Sigmoid colon (tissue), 4 donors: ENCODE results near the gene S1PR5.

ENCODE experiments used
- EP300 ChIP-seq, 4 donors: sonication (generic); formaldehyde crosslinking; IDR thresholded peaks; one replicate each; pipeline ENCODE4 v1.6.1; 2017; ENCODE audit warnings: antibody characterized with exemption in 4 of 4
- POLR2A ChIP-seq, 2 donors: fragments of 450-650 bp; IDR thresholded peaks; one replicate each; pipeline ENCODE4 v1.6.1; 2016; ENCODE audit warnings: antibody characterized with exemption in 2 of 2, mild to moderate bottlenecking in 2 of 2, moderate library complexity in 2 of 2
- POLR2AphosphoS5 ChIP-seq, 4 donors: sonication (generic); formaldehyde crosslinking; IDR thresholded peaks; one replicate each; pipeline ENCODE4 v1.6.1; 2017; ENCODE audit warnings: antibody characterized with exemption in 4 of 4
- TF ChIP-seq, protein P1 (sequence below), 4 experiments: fragments of 450-650 bp in 3 of 4; fragments of 200-600 bp in 1 of 4; IDR thresholded peaks; one replicate each; pipeline ENCODE4 v1.5.1; 2016 to 2019; ENCODE audit warnings: antibody characterized with exemption in 4 of 4, mild to moderate bottlenecking in 3 of 4, moderate library complexity in 2 of 4

DNA sequence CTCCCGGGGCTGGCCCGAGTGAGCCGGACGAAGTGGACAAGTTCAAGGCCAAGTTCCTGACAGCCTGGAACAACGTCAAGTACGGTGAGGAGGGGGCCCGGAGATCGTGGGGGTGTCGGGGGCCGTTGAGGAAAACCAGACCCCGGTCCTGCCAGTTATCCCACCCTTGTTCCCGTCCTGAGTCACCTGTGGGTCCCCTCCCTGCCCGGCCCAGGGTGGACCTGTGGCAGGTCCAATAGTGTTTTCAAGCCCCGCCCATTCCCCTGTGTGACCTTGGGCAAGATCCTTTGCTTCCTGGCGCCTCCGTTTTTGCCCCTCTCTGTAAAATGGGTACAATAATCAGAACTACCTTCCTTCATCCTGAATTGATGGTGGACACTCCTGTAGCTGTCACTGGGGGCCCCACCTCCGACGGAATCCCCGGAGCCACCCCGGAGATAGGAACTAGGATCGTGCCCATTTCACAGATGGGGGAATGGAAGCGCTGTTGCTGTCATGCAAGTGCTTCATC lies 27.1 kb upstream of the S1PR5 start:
- TF ChIP-seq POLR2A (IDR thresholded peaks at IDR 0.05) (no peak), POLR2AphosphoS5 (IDR thresholded peaks at IDR 0.05) (no peak), EP300 (IDR thresholded peaks at IDR 0.05) (no peak)
- TF ChIP-seq, protein P1, sequence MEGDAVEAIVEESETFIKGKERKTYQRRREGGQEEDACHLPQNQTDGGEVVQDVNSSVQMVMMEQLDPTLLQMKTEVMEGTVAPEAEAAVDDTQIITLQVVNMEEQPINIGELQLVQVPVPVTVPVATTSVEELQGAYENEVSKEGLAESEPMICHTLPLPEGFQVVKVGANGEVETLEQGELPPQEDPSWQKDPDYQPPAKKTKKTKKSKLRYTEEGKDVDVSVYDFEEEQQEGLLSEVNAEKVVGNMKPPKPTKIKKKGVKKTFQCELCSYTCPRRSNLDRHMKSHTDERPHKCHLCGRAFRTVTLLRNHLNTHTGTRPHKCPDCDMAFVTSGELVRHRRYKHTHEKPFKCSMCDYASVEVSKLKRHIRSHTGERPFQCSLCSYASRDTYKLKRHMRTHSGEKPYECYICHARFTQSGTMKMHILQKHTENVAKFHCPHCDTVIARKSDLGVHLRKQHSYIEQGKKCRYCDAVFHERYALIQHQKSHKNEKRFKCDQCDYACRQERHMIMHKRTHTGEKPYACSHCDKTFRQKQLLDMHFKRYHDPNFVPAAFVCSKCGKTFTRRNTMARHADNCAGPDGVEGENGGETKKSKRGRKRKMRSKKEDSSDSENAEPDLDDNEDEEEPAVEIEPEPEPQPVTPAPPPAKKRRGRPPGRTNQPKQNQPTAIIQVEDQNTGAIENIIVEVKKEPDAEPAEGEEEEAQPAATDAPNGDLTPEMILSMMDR (IDR thresholded peaks at IDR 0.05): no peak
